CD4-positive, alpha-beta T cell treated with Interleukin-17A for 4 hours (primary cell): Measurements from ENCODE around the gene CSK.

Experiments
- DNase-seq: peaks from one replicate; pipeline ENCODE4 v3.0.0-alpha.2; 2020; ENCODE audit warnings: mixed read lengths

CSK gene

GRCh38 chr15:74845581-74845980 is 63.7 kb downstream of the CSK start:
- DNase-seq, result peak; percentile 40

DNA sequence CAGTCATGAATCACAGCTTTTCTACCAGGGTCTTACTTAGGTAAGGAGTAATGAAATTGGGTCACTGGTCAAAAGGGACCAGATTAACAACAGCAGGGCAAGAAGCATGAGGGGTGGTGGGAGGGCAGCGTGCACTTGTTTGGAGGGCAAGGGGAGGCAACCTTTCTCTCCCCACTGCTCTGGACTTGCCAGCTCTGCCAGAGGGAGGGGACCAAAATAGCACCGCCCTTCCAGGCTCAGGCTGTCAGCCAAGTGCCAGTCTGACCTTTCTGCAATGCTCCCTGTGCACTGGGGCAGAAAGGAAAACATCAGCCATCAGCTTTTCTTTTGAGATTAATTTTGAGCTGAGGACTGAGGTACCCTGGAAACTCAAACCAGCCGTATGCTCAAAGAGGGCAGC is 65.6 kb downstream of the CSK start:
- DNase-seq, result no peak

GRCh38 chr15:74850393-74850792 is 68.5 kb downstream of the CSK start:
- DNase-seq, result no peak

GRCh38 chr15:74851960-74852359 is 70.1 kb downstream of the CSK start:
- DNase-seq, result no peak
